GM12892 (cell line): ENCODE results near the gene LRMDA.

Experiments used
- POLR2A ChIP-seq: IDR thresholded peaks from 2 replicates; pipeline ENCODE4 v1.6.1; 2011; ENCODE audit warnings: low read depth, low read length, control low read depth
- POLR2AphosphoS5 ChIP-seq: IDR thresholded peaks from 2 replicates; pipeline ENCODE4 v1.6.1; 2011; ENCODE audit warnings: low read depth, low read length, control low read depth

DNA sequence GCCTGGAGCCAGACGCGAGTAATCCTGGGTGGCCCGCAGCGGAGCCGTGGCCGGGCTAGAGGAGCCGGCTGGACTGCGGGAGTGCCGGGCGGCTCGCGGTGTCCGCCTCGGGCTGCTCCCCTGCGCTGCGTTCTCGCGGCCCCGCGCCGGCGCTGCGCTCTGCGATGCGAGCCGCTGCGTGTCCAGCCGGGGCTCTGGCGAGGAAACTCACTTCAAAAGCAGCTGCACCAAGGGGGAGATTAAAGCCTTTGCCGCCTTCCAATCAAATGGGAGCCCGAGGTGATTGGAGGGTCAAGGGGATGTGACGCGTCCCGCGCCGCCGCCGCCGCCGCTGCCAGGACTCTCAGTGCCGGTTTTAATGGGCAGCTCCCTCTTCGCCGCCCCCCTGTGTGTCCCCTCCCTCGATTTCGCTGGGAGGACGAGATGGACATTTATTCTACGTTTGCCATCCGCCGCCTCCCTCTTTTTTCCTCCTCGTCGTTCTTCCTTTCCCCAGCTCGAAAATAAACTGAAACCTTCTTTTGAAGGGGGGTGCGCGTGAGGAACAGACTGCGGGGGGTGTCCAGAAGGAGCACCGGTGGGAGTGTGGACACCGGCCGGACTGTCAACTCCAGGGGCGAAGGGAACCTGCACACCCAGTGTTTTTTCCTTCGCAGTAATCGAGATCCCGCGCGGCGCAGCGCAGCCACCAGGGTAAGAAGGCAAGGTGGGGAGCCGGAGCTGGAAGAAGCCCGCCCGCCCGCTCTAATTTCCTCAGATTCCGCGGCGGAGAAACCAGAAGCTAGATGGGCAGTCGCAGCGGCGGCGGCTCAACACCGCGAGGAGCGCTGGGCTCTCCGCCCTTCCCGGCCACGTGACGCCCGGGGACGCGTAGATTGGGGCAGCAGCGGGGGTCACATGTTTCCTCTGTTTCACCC, 29.6 kb upstream of the LRMDA start, which contains the start of gene ZNF503:
- TF ChIP-seq POLR2AphosphoS5 (no peak), POLR2A (no peak)
